22Rv1 (cell line): ENCODE data around the gene ENDOG.

Experiments used
- CTCF ChIP-seq: fragments of 450-650 bp; IDR thresholded peaks from 2 replicates; pipeline ENCODE4 v1.5.1; 2017; ENCODE audit warnings: mild to moderate bottlenecking
- ZFX ChIP-seq: fragments of 450-650 bp; IDR thresholded peaks from 2 replicates; pipeline ENCODE4 v1.6.1; 2017; ENCODE audit warnings: antibody characterized with exemption, borderline replicate concordance

- no peak for TF ChIP-seq CTCF
- no peak for TF ChIP-seq ZFX
Observed at GRCh38 chr9:128835246-128836210, 17.2 kb downstream of the ENDOG start.
